SK-N-MC (cell line): ENCODE measurements around the gene GNB2.
A peak's percentile ranks its signal among the peaks of the same experiment; 100 is the strongest.

Experiments used
- EZH2 ChIP-seq: fragments of 200-600 bp; sonication (generic); IDR thresholded peaks from one replicate; pipeline ENCODE4 v1.6.1; 2017; ENCODE audit warnings: antibody characterized with exemption
- FOXP2 ChIP-seq: optimal IDR thresholded peaks from 2 replicates; pipeline ENCODE3; 2011; ENCODE audit warnings: mild to moderate bottlenecking, moderate library complexity; ENCODE audit not compliant: insufficient read depth; ENCODE audit errors: extremely low read length, control extremely low read depth
- POLR2AphosphoS5 ChIP-seq: IDR thresholded peaks from 2 replicates; pipeline ENCODE4 v1.6.1; 2012; ENCODE audit warnings: mild to moderate bottlenecking, low read depth, low read length, borderline replicate concordance

DNA sequence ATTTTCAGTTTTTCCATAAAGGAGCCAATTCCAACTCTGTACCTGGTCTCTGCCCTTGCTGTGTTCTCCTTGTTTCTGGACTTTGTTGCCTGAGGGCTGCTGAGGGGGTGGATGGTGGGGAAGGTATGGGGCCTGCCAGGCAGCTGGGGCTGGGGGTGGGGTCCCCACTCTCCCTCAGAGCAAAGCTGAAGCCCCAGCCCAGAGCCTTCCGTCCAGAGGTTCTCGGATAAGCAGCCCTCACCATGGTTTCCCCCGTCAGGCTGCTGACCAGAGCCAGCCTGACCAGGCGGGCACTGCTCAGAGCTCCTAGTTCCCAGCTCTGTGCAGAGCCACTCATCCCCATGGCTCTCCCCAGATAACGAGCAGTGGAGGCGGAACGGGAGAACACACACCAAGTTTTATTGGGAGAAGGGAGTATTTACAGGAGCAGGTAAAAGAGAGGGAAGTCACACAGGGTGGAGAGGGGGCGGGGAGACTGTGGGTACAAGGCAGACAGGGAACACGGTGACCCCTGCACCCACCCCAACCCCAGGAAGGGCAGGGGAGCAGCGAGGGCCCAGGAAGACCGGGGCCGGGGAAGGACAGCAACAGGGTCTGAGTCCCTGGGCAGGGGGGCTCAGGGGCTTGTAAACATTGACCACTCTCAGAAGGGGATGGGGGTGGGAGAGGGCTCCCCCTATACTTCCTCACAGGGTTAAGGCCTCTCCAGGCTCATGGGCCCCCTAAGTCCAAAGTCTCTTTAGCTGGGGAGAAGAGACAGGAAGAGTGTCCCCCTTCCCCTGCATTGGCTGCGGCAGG is 5.8 kb downstream of the GNB2 start:
- peak; percentile 9; the same call in 1 of the 2 replicates for TF ChIP-seq POLR2AphosphoS5
- TF ChIP-seq EZH2: no peak
- no peak for TF ChIP-seq FOXP2
